Right lobe of liver (tissue), 6 donors: ENCODE results near the gene PRRG4. TPM values are rescaled to one million over a fixed set of nuclear protein-coding genes. Genes with fewer than 3 reads are reported as not detected.
"Not testable (repeated sequence)": the region's sequence is repeated elsewhere in the genome, so short reads cannot be mapped to it uniquely, and the experiment has no call there.

Experiments
- ATAC-seq, 4 donors: fragments of 200-7000 bp; cut with Tn5 transposase; one replicate each; pipeline ENCODE4 v1.9.1; 2020; ENCODE audit warnings: mild to moderate bottlenecking in 4 of 4, moderate library complexity in 4 of 4
- DNase-seq, 3 donors: peaks; one replicate each; pipeline ENCODE4 v3.0.0-alpha.2; 2020
- H3K27ac ChIP-seq, 3 donors: fragments of 200-600 bp; one replicate each; pipeline ENCODE4 v1.8.0; 2022
- H3K27me3 ChIP-seq, 2 donors: fragments of 200-600 bp; one replicate each; pipeline ENCODE4 v1.8.0; 2022
- H3K36me3 ChIP-seq, 4 donors: fragments of 200-600 bp; sonication (generic) in 1 of 4; one replicate each; pipeline versions ENCODE4 v1.5.1 to v1.8.0; 2017 to 2022; ENCODE audit warnings: control low read depth in 1 of 4
- H3K4me1 ChIP-seq, 4 donors: fragments of 200-600 bp; sonication (generic) in 1 of 4; one replicate each; pipeline versions ENCODE4 v1.5.1 to v1.8.0; 2017 to 2022; ENCODE audit warnings: control low read depth in 1 of 4
- H3K4me3 ChIP-seq, 3 donors: fragments of 200-600 bp; one replicate each; pipeline ENCODE4 v1.8.0; 2022
- H3K9me3 ChIP-seq, 4 donors: fragments of 200-600 bp; sonication (generic) in 1 of 4; one replicate each; pipeline versions ENCODE4 v1.5.1 to v1.8.0; 2017 to 2022; ENCODE audit warnings: control low read depth in 1 of 4
- CTCF ChIP-seq, 4 donors: fragments of 200-600 bp in 3 of 4; fragments of 450-650 bp in 1 of 4; IDR thresholded peaks; one replicate each; pipeline versions ENCODE4 v1.5.1 to v1.8.0; 2016 to 2022; ENCODE audit warnings: antibody characterized with exemption in 4 of 4, mild to moderate bottlenecking in 2 of 4
- POLR2A ChIP-seq: fragments of 450-650 bp; IDR thresholded peaks from one replicate; pipeline ENCODE4 v1.6.1; 2017; ENCODE audit warnings: antibody characterized with exemption, mild to moderate bottlenecking
- WGBS: methylation state at CpG from one replicate; pipeline ENCODE4 v1.1.6; 2018; ENCODE audit warnings: low coverage, low lambda C conversion rate; ENCODE audit not compliant: insufficient coverage; ENCODE audit errors: missing lambda C conversion rate; 5-methylcytosine and 5-hydroxymethylcytosine counted together
- intact Hi-C, 2 donors: fragments of 100-400 bp; cut with DNase I; formaldehyde crosslinking; loops; one replicate each; pipeline versions ENCODE4 v1.11.2 to v1.14.1; 2022
- total RNA-seq, 6 experiments: library from RNA; depleted of rRNA in 2 of 6; stranded (reverse); fragments of >200 nt in 2 of 6; fragmentation: NEBNext Ultra II Directional in 3 of 6; extraction: Animal tissue kit (Norgen Biotek cat#: 25700) in 3 of 6; gene quantifications; one replicate each; pipeline versions ENCODE4 v1.1.0 to v1.2.4, GENCODE V29; 2016 to 2023
- donor health status: DM: no; HTN: yes; CAD: no.
- donor health status: DM: no; HTN: no; CAD: no.
- donor health status: DM: no; HTN: no; CAD: no.
- donor health status: DM: no; HTN: yes; CAD: no.
- donor health status: DM: no; HTN: yes; CAD: no.

Gene PRRG4
- total RNA-seq, 6 experiments from 2014 or later = 4.7 to 13.6 (median 9.5) TPM

- ATAC-seq = no peak
- no peaks in the 10 kb centered on the region for H3K36me3 ChIP-seq
- no peak for TF ChIP-seq CTCF (IDR thresholded peaks at IDR 0.05)
- TF ChIP-seq POLR2A = no peak
- no peak overlapping the region for H3K27ac ChIP-seq
- no peak overlapping the region for H3K4me3 ChIP-seq
- H3K27me3 ChIP-seq = no peaks in the 10 kb centered on the region
- H3K9me3 ChIP-seq = no peaks in the 10 kb centered on the region
- DNase-seq = no peak
- peaks cover 0 to 4% (median 0%) of the 10 kb centered on the region in 4 donors for H3K4me1 ChIP-seq
- intact Hi-C loops = no loop called here
These were observed 8.2 kb upstream of the PRRG4 start for GRCh38 chr11:32821517-32821916.

GRCh38 chr11:32821917-32822560 lies 7.7 kb upstream of the PRRG4 start:
- Histone ChIP-seq H3K27ac (no peak overlapping the region), H3K4me1 (peaks cover 0 to 4% (median 0%) of the 10 kb centered on the region in 4 donors), H3K27me3 (no peaks in the 10 kb centered on the region), H3K4me3 (no peak overlapping the region), H3K9me3 (no peaks in the 10 kb centered on the region), H3K36me3 (no peaks in the 10 kb centered on the region)
- intact Hi-C loops = no loop called here
- TF ChIP-seq CTCF (IDR thresholded peaks at IDR 0.05) (no peak), POLR2A (no peak)
- 57% methylated on average over 5 of the region's 5 CpGs for WGBS
- DNase-seq (no peak), ATAC-seq (no peak)

GRCh38 chr11:32823617-32824016 lies 6.1 kb upstream of the PRRG4 start:
- intact Hi-C loops, H3K4me3 ChIP-seq, H3K36me3 ChIP-seq, H3K4me1 ChIP-seq, DNase-seq, ATAC-seq, H3K27ac ChIP-seq, H3K9me3 ChIP-seq, H3K27me3 ChIP-seq: not testable (repeated sequence)
- 47% methylated on average over 3 of the region's 3 CpGs for WGBS

- intact Hi-C loops = no loop called here
- no peaks in the 10 kb centered on the region for H3K9me3 ChIP-seq
- DNase-seq (no peak), ATAC-seq (no peak)
- no peak overlapping the region for H3K27ac ChIP-seq
- no peaks in the 10 kb centered on the region for H3K36me3 ChIP-seq
- WGBS = 35% methylated on average over 3 of the region's 3 CpGs
- no peaks in the 10 kb centered on the region for H3K27me3 ChIP-seq
- H3K4me1 ChIP-seq = peaks cover 0 to 5% (median 0%) of the 10 kb centered on the region in 4 donors
- TF ChIP-seq CTCF (IDR thresholded peaks at IDR 0.05) (no peak), POLR2A (no peak)
- H3K4me3 ChIP-seq = no peak overlapping the region
These were observed 3.6 kb upstream of the PRRG4 start for GRCh38 chr11:32826113-32826512.

- intact Hi-C loops = no loop called here
- no peak for TF ChIP-seq POLR2A
- no peak for TF ChIP-seq CTCF (IDR thresholded peaks at IDR 0.05)
- 100% methylated on average over 1 of the region's 1 CpG for WGBS
These were observed 2.5 kb upstream of the PRRG4 start for GRCh38 chr11:32827276-32827675.

More at GRCh38 chr11:32827276-32827675, 2.5 kb upstream of the PRRG4 start:
- H3K4me1 ChIP-seq = peaks cover 0 to 11% (median 0%) of the 10 kb centered on the region in 4 donors
- H3K27me3 ChIP-seq = no peaks in the 10 kb centered on the region
- ATAC-seq = no peak
- H3K4me3 ChIP-seq = no peak overlapping the region
- no peaks in the 10 kb centered on the region for H3K36me3 ChIP-seq
- no peaks in the 10 kb centered on the region for H3K9me3 ChIP-seq
- no peak overlapping the region for H3K27ac ChIP-seq
- DNase-seq = no peak
